ENCODE results near the gene A2M.

GRCh38 chr12:9096563-9097176 lies 19.0 kb downstream of the A2M start:
- TF ChIP-seq CREM (IDR thresholded peaks at IDR 0.05; ENCODE audit: low read depth) (no peak), CHD2 (IDR thresholded peaks at IDR 0.05; ENCODE audit: borderline replicate concordance, low read depth, low read length) (no peak), REST (IDR thresholded peaks at IDR 0.05; ENCODE audit: low read depth, low read length) (no peak), CTCF (IDR thresholded peaks at IDR 0.05 in 2 of 3, conservative IDR thresholded peaks at IDR 0.05 in 1 of 3; ENCODE audit: control insufficient read depth in 2 of 3, extremely low read depth in 1 of 3, insufficient read depth in 1 of 3, low read depth in 3 of 3, low read length in 3 of 3) (no peak), SRF (IDR thresholded peaks at IDR 0.05; ENCODE audit: low read depth in 2 of 2, low read length in 2 of 2) (no peak), CREB1 (IDR thresholded peaks at IDR 0.05; ENCODE audit: low read depth) (no peak)
